Heart left ventricle (tissue), 13 donors: ENCODE results near the gene FRK.

Source experiments
- CTCF ChIP-seq, 12 donors: fragments of 200-600 bp; sonication (generic) in 4 of 12; IDR thresholded peaks; one replicate each; pipeline versions ENCODE4 v1.5.0 to v1.8.0; 2018 to 2022; ENCODE audit warnings: antibody characterized with exemption in 12 of 12, mild to moderate bottlenecking in 5 of 12
- POLR2A ChIP-seq, 2 donors: fragments of 450-650 bp; IDR thresholded peaks; one replicate each; pipeline ENCODE4 v1.6.1; 2017; ENCODE audit warnings: antibody characterized with exemption in 2 of 2, mild to moderate bottlenecking in 2 of 2, moderate library complexity in 2 of 2
- donor health status: ischemic (EF 13 %, LVEDD 7.1; RV severe dilation, severe dysfunction).
- donor health status: DM: no; HTN: yes; CAD: no.
- donor health status: DM: no; HTN: no; CAD: no.
- donor health status: ischemic (EF 25% LVEDD 6.9; RV normal size, moderate dysfunction).
- donor health status: ischemic (EF 25% LVEDD 5.7; RV mildly dilated, moderate dysfunction).
- donor health status: ischemic (EF 35%, LVEDD 5.7; RV mildly dilated, moderate dysfunction).
- donor health status: nonischemic (EF 11% LVEDD 7.7; RV severe dilation, severe dysfunction).
- donor health status: DM: yes; HTN: yes; CAD: no.
- donor health status: PGD.
- donor health status: ischemic (EF 29% LVEDD 5.4; RV normal size, mild dysfunction).
- donor health status: nonischemic (EF 23%, LVEDD 6.1; RV moderate dilation, normal function).

GRCh38 chr6:116078945-116079344 lies 18.3 kb upstream of the FRK start:
- TF ChIP-seq CTCF (IDR thresholded peaks at IDR 0.05): no peak
- TF ChIP-seq POLR2A (IDR thresholded peaks at IDR 0.05): no peak
